Activated gamma-delta T cell (primary cell): ENCODE measurements around the gene NPC1.
"Not testable (repeated sequence)": the region's sequence is repeated elsewhere in the genome, so short reads cannot be mapped to it uniquely, and the experiment has no call there.

Experiments
- DNase-seq: peaks from one replicate; lab custom pipeline; 2025; lab: John Stamatoyannopoulos, UW

Gene NPC1

DNA sequence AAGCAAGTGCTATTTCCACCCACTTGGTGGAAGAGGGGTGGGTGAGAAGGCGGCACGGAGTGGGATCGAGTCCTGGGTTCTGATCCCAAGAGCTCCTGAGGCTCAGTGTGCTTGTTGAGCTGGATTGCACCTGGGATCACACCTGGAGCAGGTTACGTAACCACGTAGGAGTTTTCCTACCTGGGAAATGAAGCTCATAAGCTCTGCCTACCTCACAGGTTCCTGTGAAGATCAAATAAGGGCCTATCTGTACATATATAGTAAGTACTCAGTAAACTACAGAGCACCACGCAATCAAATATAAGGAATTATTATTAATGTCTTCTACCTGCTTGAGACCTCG, 11.0 kb downstream of the NPC1 start:
- no peak for DNase-seq

DNA sequence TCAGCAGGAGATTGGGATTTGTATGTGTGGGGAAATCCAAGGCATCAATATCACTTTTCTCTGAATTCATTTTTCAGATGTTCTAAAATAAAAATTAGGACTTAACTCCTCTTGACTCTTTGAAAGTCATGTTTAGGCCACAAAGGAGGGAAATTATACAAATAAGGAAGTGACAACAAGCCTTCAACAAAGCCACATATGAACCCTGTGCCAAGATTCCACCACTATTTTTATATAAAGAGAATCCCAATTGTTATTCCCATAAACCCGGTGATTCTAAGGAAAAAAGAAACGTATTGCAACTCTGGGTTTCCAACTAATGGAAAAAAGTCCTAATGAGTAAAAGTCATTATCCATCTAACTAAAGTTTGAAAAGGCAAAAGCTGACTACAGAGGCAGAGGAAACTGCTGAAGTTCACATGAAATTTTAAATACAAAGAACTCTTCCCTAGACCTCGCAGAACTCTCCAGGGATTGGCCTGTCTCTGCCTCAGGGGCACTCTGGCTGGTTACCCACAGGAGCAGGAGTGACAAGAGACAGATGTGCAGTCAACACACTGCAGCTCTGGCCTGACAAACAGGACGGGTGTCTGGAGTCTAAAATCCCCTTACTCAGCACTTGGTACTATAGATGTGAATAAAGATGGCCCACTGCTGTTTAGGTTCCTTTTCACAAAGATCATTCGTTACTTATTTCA, 11.5 kb downstream of the NPC1 start:
- no peak for DNase-seq

DNA sequence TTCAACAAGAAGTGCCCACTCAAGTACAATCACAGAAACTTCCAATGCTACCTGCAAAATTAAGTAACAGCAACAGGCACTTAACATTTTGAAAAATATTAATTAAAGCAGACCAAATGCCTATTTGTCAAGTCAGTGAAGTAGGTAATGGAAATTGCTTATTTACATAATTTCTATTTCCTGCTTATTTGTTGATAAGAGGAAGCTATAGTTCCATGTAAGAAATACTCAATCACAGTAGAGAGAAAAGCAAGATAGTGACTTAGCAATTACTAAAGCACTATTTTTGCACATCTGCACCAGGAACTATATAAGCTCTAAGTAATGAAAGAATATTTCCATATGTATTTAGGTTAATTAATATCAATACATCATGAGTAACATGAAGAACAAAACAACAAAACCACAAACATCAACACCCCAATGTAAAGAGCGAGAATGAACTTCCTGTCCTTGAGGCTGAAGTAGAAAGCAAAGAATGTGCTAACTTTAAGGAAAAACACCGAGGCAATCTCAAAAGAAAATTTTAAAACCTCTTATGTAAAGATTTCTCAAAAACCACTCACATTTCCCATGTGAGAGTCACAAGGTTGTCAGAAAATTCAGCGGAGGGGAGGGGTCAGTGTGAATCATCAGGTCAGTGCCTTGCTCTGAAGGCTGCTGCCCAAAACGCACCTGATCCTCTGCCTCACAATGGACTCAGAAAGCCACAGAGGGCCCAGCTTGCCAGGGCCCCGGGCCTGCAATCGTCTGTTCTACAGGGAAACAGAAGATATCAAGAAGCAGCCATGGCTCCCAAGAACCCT, 12.5 kb downstream of the NPC1 start:
- DNase-seq: no peak

- no peak for DNase-seq
These were observed 13.3 kb downstream of the NPC1 start for GRCh38 chr18:23573020-23573419.

- no peak for DNase-seq
These were observed 13.7 kb downstream of the NPC1 start for GRCh38 chr18:23572570-23572969.

DNA sequence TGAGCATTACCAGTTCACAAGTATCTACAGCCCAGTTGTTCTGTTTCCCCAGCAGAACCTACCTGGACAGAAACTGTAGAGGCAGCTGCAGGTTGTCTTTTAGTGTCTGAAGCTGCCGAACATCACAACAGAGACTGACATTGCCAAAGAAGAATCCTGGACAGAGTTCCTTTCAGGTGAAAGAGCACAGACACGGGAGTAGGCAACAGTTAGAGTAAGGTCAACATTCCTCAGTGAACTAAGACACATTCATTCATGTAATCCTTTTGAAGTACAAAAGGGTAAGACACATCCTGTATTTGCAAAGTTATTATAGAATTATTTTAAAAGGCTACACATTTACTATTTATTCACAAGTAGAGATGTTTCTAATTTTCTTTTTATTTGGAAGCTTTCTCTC, 14.3 kb downstream of the NPC1 start:
- DNase-seq: no peak

DNA sequence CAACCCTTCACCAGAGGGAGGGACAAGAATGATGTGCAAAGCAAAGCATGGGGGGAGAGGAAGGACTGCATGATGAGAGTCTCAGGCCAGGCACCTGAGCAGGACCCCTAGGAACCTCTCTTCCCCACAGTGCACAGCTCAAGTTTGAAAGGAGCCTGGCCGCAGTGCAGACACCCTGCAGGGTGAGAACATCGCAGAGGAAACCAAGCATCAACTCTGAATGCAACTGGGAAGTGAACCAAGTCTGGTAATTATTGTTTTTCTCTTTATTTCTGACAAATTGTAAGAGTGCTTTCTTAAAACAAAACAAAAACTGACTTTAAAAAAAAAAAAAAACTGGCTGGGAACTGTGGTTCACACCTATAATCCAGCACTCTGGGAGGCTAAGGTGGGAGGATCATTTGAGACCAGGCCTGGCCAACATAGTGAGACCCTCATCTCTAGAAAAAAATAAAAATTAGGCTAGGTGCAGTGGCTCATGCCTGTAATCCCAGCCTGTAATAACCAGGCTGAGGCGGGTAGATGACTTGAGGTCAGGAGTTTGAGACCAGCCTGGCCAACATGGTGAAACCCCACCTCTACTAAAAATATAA, 15.3 kb downstream of the NPC1 start:
- no peak for DNase-seq

- DNase-seq: no peak
These were observed 16.8 kb downstream of the NPC1 start for GRCh38 chr18:23569299-23570063.

- DNase-seq: no peak
These were observed 17.8 kb downstream of the NPC1 start for GRCh38 chr18:23568281-23569138.

DNA sequence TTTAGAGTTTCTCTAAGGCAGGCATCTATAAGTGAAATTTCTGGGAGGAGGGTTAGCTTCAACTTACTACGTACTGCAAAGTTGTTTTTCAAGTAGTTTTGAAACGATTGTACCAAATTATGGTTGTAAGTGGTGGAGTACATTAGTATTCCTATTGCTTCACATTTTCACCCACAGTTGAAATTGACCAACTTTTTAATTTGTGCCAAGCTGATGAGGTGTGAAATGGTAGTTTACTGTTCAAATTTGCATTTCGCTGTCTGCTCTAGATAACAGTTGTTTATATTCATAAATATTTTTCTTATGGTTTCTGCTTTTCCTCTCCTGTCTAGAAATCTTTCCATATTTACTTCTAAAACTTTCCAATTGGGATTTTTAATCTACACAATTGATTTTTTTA, 18.6 kb downstream of the NPC1 start:
- no peak for DNase-seq

- no peak for DNase-seq
These were observed 20.3 kb downstream of the NPC1 start for GRCh38 chr18:23565916-23566547.

GRCh38 chr18:23563377-23564043, 22.8 kb downstream of the NPC1 start:
- no peak for DNase-seq

GRCh38 chr18:23560186-23560585, 26.1 kb downstream of the NPC1 start:
- no peak for DNase-seq

DNA sequence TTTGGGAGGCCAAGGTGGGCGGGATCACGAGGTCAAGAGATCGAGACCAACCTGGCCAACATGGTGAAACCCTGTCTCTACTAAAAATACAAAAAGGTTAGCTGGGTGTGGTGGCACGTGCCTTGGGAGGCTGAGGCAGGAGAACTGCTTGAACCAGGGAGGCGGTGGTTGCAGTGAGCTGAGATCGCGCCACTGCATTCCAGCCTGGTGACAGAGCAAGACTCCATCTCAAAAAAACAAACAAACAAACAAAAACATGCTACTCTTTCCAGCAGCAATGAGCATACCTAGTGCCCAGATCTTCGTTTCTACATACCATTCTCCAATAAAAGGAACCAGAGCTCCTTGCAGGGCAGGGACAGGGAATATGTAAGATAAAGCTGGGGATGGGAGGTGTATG, 28.8 kb downstream of the NPC1 start:
- DNase-seq: not testable (repeated sequence)

DNA sequence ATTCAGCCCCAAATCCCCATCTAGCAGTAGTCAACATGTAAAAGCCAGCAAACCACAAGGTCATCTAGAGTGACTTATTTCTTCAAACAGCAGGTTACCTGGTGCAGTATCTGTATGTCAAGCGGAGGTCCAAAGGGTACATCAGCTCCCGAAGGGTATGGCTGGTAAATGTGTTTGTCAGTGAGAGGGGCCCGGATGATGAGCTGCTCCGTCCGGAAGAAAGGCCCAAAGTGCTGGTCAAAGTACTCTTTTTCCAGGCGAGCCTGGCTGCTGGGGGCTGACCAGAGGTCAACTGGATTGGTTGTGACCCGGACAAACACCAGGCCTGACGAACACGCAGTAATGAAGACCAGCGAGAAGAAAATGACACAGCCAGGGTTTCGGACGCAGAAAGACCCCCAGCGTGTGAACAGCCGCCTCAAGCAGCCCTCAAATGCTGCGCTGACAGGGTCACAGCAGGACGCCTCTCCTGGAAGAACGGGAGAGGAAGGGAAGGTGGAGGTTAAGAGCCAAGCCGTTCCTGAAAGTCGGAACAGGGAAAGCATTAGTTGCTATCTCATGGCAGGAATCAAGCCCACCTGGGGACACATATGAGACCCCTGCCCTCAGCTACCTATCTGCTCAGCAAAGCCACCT, 30.0 kb downstream of the NPC1 start:
- no peak for DNase-seq

DNA sequence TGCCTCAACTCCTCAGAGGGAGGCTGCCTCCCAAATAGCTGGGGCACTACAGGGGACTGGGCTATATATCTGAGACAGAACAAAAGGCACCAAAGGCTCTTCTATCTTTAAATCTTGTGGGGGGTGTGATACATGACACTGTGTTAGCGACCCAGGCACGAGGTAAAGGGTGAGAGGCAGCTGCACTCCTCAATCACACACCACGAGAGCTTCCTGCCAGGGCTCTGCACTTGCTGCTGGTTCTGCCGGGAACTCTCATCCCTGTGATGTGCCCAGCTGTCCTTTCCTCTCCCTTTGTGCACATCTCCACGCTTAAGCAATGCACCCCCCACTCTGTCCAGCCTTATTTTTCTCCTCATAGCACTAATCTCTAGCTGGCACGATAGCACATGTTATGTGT, 32.4 kb downstream of the NPC1 start:
- no peak for DNase-seq

DNA sequence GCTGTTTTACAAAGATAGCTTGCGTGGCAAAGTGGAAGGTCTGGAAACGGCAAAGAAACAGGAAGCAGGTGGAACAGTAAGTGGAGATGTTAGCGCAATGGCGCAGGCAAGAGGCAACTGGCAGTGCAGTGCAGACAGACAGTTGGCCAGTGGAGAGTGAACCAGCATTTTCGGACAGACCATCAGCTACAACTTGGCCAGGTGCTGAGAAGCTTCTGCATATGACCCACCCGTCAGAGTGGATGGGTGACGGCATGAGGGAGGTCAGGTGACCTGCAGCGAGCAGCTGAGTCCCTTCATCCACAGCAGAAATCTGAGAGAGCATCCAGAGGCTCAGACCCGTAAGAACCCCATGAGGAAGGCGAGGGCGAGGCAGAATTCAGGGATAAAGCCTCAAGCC, 33.8 kb downstream of the NPC1 start:
- no peak for DNase-seq

GRCh38 chr18:23551978-23552377, 34.3 kb downstream of the NPC1 start:
- DNase-seq: no peak

- no peak for DNase-seq
These were observed 35.4 kb downstream of the NPC1 start for GRCh38 chr18:23550898-23551297.

- DNase-seq: no peak
These were observed 37.6 kb downstream of the NPC1 start for GRCh38 chr18:23548719-23549118.
